HG03558 (cell line): ENCODE data around the gene CTDSP2.
"Not testable (repeated sequence)": the region's sequence is repeated elsewhere in the genome, so short reads cannot be mapped to it uniquely, and the experiment has no call there.

Experiments
- ATAC-seq: cut with Tn5 transposase; IDR thresholded peaks from one replicate; pipeline ENCODE4 v1.9.1; 2021; ENCODE audit warnings: moderate number of reproducible peaks; ENCODE audit not compliant: unreplicated experiment; ENCODE audit errors: extremely low read depth

The CTDSP2 gene

DNA sequence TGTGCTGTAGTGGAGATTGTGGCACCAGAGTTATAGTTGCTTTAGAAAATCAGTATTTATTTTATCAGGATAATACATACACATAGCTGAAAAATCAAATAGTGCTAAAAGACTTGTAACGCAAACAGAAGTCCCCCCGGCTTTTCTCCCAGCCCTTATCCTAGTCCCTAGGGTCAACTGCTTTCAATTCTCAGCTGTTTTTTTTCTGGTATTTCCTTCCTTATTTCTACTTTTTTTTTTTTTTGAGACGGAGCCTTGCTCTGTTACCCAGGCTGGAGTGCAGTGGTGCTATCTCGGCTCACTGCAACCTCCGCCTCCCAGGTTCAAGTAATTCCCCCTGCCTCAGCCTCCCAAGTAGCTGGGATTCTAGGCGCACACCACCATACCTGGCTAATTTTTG is 8.4 kb upstream of the CTDSP2 start:
- ATAC-seq: no peak

GRCh38 chr12:57853864-57854556 is 7.5 kb upstream of the CTDSP2 start:
- ATAC-seq: no peak

DNA sequence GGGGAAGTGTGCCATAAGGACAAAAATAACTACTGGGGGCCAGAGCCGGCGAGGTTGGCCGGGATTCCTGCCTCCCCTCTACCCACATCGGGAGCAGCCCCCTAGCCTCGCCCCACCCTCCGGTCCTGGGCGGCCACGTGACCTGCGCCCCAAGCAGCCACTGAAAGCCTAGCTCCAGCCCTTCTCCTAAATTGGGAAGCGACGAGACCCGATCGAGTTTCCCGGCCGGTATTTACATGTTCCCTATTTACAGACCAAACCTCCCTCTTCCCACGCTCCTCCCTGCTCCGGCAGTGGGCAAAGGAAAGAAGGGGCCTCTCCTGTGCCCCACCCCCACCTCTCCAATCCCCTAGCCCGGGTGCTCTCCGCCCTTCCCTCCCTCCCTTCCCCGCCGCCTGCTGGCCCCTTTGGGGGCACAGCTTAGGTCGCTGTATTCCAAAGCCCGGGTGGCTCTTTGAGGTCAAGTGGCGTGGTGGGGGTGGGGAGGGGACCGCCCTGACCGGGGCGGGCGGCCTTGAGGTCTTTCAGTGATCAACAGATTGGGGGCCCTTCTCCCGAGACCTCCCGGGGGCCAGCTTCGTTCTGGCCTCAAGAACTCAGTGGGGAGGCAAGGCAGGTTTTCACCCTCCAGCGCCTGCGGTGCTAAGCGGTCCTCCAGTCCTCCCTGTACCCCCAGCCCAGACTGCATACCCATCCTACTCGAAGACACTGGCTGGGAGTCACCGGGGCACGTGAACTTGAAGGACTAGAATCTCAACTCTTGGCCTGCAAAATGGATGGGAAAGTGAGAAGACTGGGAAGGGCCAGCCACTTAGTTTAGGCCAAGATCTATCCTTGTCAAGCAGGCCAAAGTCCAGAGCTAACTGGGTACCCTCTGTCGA is 6.3 kb upstream of the CTDSP2 start:
- ATAC-seq: no peak

- ATAC-seq: no peak
These were observed 5.7 kb upstream of the CTDSP2 start for GRCh38 chr12:57852200-57852599.

- no peak for ATAC-seq
These were observed 5.0 kb upstream of the CTDSP2 start for GRCh38 chr12:57851552-57851951.

DNA sequence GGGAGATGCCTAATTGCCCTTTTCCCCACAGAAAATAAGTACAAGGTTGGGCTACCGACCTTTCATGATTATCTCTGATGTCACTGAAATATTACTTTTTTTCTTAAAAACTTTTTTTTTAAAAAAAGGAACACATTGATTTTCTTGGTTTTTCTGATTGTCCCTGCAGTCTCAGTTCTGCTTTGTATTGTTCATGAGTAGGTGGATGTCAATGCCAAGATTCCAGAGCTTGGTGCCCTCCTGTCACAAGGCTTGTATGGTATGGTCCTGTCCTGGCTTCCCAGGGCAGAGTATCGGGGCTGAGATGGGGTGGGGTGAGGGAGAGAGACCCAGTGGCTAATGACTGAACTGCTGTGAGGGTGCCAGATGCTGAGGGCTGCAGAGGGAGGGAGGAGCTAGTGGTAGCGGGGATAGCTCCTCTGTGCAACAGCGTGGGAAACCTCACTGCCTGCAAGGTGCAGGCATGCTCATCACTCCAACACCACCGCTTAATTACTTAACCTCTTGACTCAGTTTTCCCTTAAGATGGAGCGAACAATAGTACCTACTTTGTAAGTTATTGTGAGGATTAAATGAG is 4.4 kb upstream of the CTDSP2 start:
- ATAC-seq: no peak

DNA sequence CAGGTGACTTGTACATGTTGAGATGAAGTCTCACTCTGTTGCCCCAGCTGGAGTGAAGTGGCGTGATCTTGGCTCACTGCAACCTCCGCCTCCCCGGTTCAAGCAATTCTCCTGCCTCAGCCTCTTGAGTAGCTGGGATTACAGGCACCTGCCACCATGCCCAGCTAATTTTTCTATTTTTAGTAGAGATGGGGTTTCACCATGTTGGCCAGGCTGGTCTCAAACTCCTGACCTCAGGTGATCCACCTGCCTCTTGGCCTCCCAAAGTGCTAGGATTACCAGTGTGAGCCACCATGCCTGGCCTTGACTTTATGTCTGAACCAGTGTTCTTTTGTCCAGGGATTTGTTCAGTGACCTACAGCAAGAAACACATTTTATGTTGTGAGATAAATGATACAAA is 2.9 kb upstream of the CTDSP2 start:
- ATAC-seq: not testable (repeated sequence)

- no peak for ATAC-seq
These were observed 2.5 kb upstream of the CTDSP2 start for GRCh38 chr12:57849035-57849434.

GRCh38 chr12:57848208-57848607 is 1.7 kb upstream of the CTDSP2 start:
- no peak for ATAC-seq

DNA sequence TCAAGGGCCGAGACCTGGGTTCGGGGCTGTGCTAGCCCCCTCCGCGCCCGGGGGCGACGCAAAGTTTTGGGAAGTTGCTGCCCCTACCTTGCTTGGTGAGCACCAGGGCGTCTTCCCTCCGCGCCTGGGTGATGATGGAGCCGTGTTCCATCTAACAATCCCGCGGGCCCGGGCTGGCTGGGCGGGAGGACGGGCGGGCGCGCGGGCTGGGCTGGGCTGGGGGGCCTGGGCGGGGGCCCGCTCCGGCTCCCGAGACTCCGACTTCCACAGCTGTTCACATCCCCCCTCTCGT is 298 bp downstream of the CTDSP2 start:
- ATAC-seq: no peak

GRCh38 chr12:57845478-57846284 is 848 bp downstream of the CTDSP2 start:
- no peak for ATAC-seq

- ATAC-seq: no peak
These were observed 1.6 kb downstream of the CTDSP2 start for GRCh38 chr12:57844709-57845477.

DNA sequence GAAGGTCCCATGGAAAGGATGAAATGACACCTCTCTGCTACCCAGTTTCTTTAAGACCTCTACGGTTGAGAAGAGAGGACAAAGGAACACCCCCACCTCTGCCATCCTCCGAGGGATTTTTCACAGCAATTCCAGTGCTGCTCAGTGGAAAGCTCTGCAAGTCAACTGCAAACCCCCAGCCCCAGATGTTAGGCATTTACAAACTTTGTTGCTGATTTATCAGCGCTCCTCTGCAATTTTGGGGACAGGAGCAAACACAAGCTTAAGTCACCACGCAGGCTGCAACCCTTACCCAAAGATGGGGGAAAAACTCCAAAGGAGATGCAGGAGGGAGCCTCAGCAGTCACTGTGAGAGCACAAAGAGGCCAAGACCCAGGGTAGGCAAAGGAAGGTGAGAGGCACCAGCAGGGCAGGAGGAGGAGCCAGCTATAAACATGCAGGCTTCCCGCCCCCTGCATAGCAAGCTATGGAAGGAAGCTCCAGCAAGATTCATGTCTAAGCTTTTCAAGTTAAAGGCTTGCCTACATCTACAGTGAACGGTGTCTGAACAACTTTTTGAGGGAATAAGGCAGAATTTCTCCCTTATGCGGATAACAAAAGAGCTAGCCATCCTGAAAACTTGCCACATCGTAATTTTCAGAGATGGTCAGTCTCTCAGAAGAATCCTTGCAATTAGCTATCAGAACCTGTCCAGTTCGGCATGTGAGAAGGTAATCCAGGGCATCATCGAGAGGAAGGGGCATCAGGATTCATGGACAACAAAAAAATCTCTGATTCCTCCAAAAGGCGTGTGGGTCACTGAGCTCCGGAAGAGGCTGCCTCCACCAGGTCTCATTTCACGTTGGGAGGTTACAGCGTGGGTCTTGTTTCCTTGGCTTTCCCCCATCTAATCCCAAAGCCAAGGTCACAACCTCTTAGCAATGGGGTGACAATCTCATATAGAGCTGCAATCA is 3.9 kb downstream of the CTDSP2 start:
- ATAC-seq: no peak

DNA sequence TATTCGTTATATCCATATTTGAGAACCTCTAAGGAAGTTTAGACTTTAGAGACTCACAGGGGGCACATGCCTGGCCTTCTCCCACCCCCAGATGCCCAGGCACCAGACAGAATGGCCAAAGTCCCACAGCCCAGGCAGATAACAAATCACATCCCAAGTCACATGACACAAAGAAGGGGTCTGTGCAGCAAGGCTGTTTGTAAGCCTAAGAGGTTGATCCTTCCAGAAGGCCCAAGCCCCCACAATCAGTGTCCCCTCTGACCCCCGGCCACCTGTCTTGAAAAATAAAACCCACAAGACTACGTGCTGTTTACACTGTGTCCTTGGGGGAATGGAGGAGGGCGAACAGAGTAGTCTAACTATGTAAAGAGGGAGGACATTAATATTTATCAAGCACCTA is 5.1 kb downstream of the CTDSP2 start:
- ATAC-seq: no peak

DNA sequence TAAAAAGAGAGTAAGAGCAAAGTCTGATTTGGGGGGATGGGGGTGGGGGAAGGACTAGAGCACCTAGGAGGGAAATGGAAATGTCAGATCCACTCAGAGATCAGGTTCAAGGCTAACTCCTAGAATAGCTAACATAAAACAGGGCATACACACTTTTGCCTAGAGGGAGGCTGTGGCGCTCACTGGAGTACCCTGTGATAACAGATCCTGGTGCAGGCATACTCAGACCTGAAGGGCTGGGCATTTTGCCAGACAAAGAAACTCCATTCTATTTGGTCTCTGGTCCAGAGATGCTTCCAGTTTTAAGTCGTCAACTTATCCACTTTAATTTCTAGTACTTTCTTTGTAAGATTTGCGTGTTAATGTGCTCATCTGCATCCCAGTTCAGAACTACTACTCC is 5.8 kb downstream of the CTDSP2 start:
- no peak for ATAC-seq

DNA sequence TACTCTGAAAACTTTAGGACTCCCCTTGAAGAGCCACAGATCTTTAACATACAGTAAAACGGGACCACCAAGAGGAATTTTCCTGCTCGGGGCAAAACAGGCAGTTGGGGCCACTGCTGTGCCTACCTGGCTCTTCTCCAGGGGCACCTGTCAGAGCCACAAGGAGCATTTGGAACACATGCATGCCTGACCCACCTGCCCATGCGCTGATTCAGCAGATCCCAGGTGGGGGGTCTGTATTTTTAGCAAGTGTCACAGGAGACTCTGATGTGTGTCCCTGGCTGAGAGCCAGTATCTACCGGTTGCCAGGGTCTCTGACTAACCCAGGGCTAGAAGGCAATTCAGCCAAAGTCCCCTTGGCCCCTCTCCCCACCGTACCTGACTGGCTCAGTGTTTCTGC is 6.5 kb downstream of the CTDSP2 start:
- ATAC-seq: no peak

DNA sequence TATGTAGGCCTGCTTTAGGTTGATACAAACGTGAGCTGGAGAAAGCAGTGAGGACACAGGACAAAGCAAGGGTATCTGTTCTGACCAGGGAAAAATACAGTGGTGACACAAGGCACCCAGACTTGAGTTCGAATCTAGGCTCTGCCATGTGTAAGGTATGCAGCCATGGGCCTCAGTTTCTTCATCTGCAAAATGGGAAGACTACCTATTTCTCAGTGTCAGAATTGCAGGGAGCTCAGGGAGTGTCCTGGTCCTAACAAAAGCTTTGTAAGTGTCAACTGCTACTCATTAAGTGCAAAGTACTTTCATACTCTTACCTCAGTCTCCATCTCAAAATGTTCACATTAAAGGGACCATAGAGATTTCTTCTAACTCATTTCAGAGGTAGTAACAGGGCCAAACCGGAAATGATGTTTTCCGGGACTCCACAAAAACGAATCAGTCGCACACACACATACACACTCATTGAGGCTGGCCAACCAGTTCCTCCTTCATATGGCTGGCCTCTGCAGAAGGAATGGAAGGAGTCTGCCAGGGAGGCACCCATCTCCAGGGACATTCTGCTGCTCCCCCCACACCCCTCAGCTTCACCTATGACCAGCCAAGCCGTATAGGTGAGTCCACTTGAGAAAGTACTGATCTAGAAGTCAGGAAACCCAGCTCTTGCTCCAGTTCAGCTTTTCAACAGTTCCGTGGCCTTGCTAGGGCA is 7.8 kb downstream of the CTDSP2 start:
- no peak for ATAC-seq

- no peak for ATAC-seq
These were observed 8.5 kb downstream of the CTDSP2 start for GRCh38 chr12:57837864-57838562.
